HG02623 (cell line): ENCODE data around the gene OAF.
"Not testable (repeated sequence)": the region's sequence is repeated elsewhere in the genome, so short reads cannot be mapped to it uniquely, and the experiment has no call there.

Experiments used
- ATAC-seq: cut with Tn5 transposase; IDR thresholded peaks from one replicate; pipeline ENCODE4 v1.9.1; 2021; ENCODE audit warnings: moderate library complexity; ENCODE audit not compliant: unreplicated experiment

Gene OAF

GRCh38 chr11:120210626-120211521, at the start of gene OAF:
OAF (plus strand) TSS chr11:120211032; CDS start chr11:120211280, 248 bp downstream.
- peak; percentile 75 for ATAC-seq

- ATAC-seq = no peak
Measured at GRCh38 chr11:120167659-120168058, 43.2 kb upstream of the OAF start.

- no peak for ATAC-seq
Measured at GRCh38 chr11:120168108-120168959, 42.5 kb upstream of the OAF start.

GRCh38 chr11:120168960-120169681, 41.7 kb upstream of the OAF start:
- no peak for ATAC-seq

GRCh38 chr11:120169981-120170698, 40.7 kb upstream of the OAF start:
- ATAC-seq = no peak

- ATAC-seq = no peak
Measured at GRCh38 chr11:120170741-120171261, 40.0 kb upstream of the OAF start.

- no peak for ATAC-seq
Measured at GRCh38 chr11:120172054-120172911, 38.5 kb upstream of the OAF start.

GRCh38 chr11:120173019-120173705, 37.7 kb upstream of the OAF start:
- no peak for ATAC-seq

- ATAC-seq = no peak
Measured at GRCh38 chr11:120173807-120174206, 37.0 kb upstream of the OAF start.

GRCh38 chr11:120174866-120175265, 36.0 kb upstream of the OAF start:
- ATAC-seq = no peak

- no peak for ATAC-seq
Measured at GRCh38 chr11:120178561-120179056, 32.2 kb upstream of the OAF start.

GRCh38 chr11:120179057-120179672, 31.7 kb upstream of the OAF start:
- no peak for ATAC-seq

GRCh38 chr11:120180063-120180462, 30.8 kb upstream of the OAF start:
- not testable (repeated sequence) for ATAC-seq

GRCh38 chr11:120180551-120181232, 30.1 kb upstream of the OAF start:
- ATAC-seq = no peak

- ATAC-seq = no peak
Measured at GRCh38 chr11:120181376-120181975, 29.4 kb upstream of the OAF start.

- ATAC-seq = no peak
Measured at GRCh38 chr11:120182372-120182771, 28.5 kb upstream of the OAF start.
